PFSK-1 (cell line): ENCODE results near the gene SLC6A8.

Experiments used
- FOXP2 ChIP-seq: optimal IDR thresholded peaks from 2 replicates; pipeline ENCODE3; 2011; ENCODE audit warnings: borderline replicate concordance, control low read depth, inconsistent platforms; ENCODE audit not compliant: insufficient read depth; ENCODE audit errors: extremely low read length, extremely low read depth
- POLR2AphosphoS5 ChIP-seq: IDR thresholded peaks from 2 replicates; pipeline ENCODE4 v1.6.1; 2012; ENCODE audit warnings: low read depth, mild to moderate bottlenecking, control low read depth, low read length, moderate library complexity
- REST ChIP-seq, 2 experiments: IDR thresholded peaks; 2 replicates each; pipeline versions ENCODE4 v1.6.1 to v1.8.0; 2011 to 2012; ENCODE audit warnings: low read depth in 2 of 2, low read length in 2 of 2, control low read depth in 1 of 2, inconsistent platforms in 1 of 2, mild to moderate bottlenecking in 1 of 2, moderate library complexity in 1 of 2; ENCODE audit not compliant: insufficient read depth in 1 of 2
- SIN3A ChIP-seq: IDR thresholded peaks from 2 replicates; pipeline ENCODE4 v1.6.1; 2012; ENCODE audit warnings: mild to moderate bottlenecking, low read length, moderate library complexity, borderline replicate concordance; ENCODE audit not compliant: insufficient read depth
- TAF1 ChIP-seq: IDR thresholded peaks from 2 replicates; pipeline ENCODE4 v1.6.1; 2012; ENCODE audit warnings: low read length, control low read depth, borderline replicate concordance; ENCODE audit not compliant: insufficient read depth

Gene SLC6A8

DNA sequence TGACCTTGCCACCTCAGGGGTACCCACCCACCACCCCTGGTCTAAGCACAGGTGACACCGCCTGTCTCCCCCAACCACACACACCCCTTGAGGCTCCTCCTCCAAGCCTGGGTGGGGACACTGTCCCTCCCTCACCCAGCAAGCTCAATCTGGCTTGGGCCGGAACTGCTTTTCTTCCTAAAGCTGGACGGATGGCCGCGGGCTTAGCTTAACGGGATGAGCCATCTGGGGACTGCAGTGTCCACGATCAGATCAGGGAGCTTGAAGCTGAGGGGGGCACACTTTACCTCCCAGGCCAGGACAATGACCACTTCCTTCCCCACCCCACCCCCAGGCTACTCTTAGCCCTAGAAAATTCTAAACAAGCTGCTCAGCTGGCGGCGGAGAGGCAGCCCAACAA lies 1.0 kb upstream of the SLC6A8 start:
- TF ChIP-seq TAF1: no peak
- no peak for TF ChIP-seq POLR2AphosphoS5
- TF ChIP-seq REST (IDR thresholded peaks at IDR 0.05; ENCODE audit: insufficient read depth in 1 of 2, low read depth in 2 of 2, low read length in 2 of 2): no peak
- TF ChIP-seq SIN3A: no peak
- TF ChIP-seq FOXP2: no peak

- TF ChIP-seq REST (IDR thresholded peaks at IDR 0.05; ENCODE audit: insufficient read depth in 1 of 2, low read depth in 2 of 2, low read length in 2 of 2): no peak
These were observed 345 bp downstream of the SLC6A8 start for GRCh38 chrX:153688071-153688470.

DNA sequence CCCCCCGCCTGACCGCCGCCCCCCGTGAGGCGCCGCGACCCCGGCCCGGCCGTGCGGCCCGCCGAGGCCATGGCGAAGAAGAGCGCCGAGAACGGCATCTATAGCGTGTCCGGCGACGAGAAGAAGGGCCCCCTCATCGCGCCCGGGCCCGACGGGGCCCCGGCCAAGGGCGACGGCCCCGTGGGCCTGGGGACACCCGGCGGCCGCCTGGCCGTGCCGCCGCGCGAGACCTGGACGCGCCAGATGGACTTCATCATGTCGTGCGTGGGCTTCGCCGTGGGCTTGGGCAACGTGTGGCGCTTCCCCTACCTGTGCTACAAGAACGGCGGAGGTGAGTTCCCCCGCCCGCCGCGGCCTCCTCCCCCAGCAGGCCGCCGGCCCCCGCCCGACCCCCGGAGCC lies 780 bp downstream of the SLC6A8 start:
- TF ChIP-seq SIN3A (no peak), POLR2AphosphoS5 (no peak), REST (IDR thresholded peaks at IDR 0.05; ENCODE audit: insufficient read depth in 1 of 2, low read depth in 2 of 2, low read length in 2 of 2) (no peak), FOXP2 (no peak), TAF1 (no peak)

GRCh38 chrX:153688911-153689590 lies 1.3 kb downstream of the SLC6A8 start:
- no peak for TF ChIP-seq SIN3A
- no peak for TF ChIP-seq POLR2AphosphoS5

DNA sequence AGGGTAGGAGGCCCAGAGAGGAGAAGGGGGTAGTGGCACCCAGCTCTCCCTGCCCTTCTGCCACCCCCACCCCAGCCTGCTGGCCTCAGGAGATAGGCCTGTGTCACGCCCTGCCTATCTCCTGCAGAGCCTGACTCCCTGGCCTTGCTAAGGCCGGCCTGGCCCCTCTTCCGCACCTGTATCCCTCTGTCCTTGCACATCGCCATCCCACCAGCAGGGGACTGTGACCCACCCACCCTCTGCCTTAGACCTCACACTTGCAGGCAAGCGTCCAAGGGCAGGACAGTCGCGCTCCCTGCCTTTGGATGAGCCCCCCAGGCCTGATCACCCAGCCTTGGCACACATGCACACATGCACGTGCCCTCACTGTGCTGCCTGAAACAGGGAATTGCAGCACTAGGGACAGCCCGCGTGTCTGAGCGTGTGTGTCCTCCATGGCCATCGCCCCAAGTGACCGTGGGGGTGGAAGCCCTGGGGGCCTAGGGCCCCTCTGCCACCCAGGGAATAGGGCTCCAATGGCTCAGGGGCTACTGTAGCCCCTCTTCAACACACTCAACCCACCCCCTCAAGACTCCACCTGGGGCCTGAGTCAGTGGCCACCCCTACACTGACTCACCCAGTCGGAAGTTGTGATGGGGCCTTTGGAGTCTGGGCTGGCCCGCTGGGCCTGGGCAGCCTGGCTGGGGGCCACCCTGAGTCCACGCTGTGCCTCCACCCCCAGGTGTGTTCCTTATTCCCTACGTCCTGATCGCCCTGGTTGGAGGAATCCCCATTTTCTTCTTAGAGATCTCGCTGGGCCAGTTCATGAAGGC lies 2.1 kb downstream of the SLC6A8 start:
- TF ChIP-seq FOXP2: no peak
- TF ChIP-seq REST (IDR thresholded peaks at IDR 0.05; ENCODE audit: insufficient read depth in 1 of 2, low read depth in 2 of 2, low read length in 2 of 2): no peak
- TF ChIP-seq POLR2AphosphoS5: no peak
- no peak for TF ChIP-seq TAF1
- no peak for TF ChIP-seq SIN3A
